GM19467 (cell line): ENCODE results near the gene S100A12.
"Not testable (repeated sequence)": the region's sequence is repeated elsewhere in the genome, so short reads cannot be mapped to it uniquely, and the experiment has no call there.

Experiments used
- ATAC-seq: cut with Tn5 transposase; IDR thresholded peaks from one replicate; pipeline ENCODE4 v1.9.1; 2021; ENCODE audit warnings: mild to moderate bottlenecking, moderate library complexity; ENCODE audit not compliant: unreplicated experiment

S100A12 gene

GRCh38 chr1:153375511-153375910 is at the start of gene S100A12:
TSS of gene S100A12 (minus strand) at chr1:153375621. CDS start at chr1:153374592, 1,029 bp downstream.
- no peak for ATAC-seq

- ATAC-seq, result no peak
These were observed 47.1 kb upstream of the S100A12 start for GRCh38 chr1:153422450-153423068.

DNA sequence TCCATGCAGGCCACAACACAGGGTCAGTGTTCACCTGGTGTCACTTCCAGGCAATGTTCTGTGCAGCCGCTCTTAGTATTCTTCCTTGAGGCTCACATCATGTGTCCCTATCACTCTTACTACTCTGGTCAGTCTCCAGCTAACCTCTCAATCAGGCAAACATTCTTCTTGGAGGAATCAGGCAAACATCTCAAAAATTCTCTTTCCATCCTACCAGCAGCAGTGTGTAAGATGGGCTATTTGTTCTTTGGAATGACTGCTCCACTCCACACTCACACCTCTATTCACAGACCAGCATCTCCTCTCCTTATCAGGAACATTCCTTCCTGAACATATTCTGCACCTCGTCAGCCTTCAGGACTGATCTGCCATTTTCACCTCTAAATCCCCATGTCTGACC is 44.9 kb upstream of the S100A12 start:
- no peak for ATAC-seq

DNA sequence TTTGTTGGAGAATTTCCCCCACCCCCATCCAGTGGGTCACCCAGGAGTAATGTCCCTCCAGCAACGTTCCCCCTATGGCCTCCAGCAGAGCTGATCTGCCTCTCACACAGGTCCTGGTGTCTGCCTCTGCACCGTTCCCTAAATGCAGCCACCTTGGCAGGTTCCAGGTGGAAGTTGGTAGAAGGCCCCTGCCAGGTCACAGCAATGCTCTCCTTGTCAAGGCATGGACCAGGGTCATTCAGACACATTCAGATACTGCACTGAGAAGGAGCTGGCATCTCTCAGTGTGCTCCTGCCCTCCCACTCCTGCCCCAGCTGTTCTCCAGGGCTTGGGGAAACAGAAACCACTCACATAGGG is 44.0 kb upstream of the S100A12 start:
- not testable (repeated sequence) for ATAC-seq

- ATAC-seq, result not testable (repeated sequence)
These were observed 43.5 kb upstream of the S100A12 start for GRCh38 chr1:153418758-153419435.

- no peak for ATAC-seq
These were observed 41.9 kb upstream of the S100A12 start for GRCh38 chr1:153417136-153417888.

- ATAC-seq, result no peak
These were observed 40.6 kb upstream of the S100A12 start, which contains the start of gene S100A7A for GRCh38 chr1:153415850-153416570. TSS of gene S100A7A (plus strand) at chr1:153416520. CDS start at chr1:153418083, 1,563 bp downstream.

DNA sequence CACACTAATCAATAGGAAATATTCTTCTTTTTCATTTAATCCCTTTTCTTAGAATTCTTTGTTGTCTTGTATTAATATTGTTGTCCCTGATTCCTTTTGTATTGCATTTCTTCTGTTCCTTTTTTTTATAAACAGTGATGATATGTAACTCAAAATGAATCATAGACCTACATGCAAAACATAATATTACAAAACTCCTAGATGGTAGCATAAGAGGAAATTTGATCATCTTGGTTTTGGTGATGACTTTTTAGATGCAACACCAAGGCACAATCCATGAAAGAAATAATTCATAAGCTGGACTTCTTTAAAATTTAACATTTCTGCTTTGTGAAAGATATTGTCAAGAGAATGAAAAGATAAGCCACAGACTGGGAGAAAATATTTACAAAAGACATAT is 38.5 kb upstream of the S100A12 start:
- not testable (repeated sequence) for ATAC-seq

DNA sequence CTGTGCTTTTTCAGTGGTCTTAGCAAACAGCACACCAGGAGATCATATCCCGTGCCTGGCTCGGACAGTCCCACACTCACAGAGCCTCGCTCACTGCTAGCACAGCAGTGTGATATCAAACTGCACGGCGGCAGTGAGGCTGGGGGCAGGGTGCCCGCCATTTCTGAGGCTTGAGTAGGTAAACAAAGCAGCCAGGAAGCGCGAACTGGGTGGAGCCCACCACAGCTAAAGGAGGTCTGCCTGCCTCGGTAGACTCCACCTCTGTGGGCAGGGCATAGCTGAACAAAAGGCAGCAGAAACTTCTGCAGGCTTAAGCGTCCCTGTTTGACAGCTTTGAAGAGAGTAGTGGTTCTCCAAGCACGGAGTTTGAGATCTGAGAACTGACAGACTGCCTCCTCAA is 31.9 kb upstream of the S100A12 start:
- not testable (repeated sequence) for ATAC-seq

DNA sequence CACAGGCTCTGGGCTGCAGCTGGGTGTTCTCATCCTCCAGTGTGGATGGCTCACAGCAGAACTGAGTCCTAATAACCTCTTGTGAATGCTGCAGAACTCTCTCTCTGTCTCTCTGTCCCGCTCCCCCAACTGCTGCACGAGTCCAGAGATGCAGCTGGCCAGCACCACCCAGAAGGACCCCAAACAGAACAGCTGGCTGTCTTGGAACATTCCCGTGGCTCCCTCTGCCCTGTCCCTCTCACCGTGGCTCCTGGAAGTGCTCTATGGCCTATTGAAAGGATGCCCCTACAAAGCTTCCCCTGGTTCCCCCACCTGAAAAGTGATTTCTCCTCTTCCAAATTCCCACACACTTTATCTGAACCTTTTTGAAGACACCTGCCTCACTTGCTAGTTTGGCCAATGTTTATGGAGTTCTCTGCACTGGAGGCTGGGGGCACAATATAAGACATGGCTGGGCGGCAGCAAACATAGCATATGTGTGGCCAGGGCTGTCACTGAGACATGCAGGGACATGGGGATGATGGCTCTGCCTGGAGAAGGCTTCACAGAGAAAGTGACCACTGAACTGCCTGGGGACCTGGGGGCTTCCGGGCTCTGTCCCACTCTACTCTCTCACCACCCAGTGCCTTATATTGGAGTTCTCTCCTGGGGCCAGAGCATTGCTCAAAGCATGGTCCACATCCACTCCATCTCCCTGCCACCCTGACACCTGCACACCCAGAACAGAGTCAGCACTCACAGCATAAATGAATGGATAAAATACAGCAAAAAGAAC is 30.6 kb upstream of the S100A12 start:
- not testable (repeated sequence) for ATAC-seq

DNA sequence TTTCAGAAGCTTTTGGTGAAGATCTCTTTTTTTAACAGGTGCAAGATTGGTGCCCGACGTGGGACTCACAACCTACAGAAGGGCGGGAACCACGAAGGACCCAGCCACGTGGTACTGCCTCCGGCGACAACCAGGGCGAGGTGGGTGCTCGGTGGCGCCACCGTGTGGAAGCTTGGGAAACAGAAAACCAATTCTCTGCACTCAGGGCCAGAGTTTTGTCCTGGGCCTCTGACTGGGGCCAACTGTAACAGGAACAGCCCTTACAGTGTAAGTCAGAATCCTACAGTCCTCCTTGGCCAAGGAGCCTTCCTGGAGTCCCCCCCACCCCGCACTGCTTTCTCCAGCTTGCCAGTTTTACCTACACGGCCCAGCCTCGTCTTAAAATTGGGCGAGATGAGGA is 29.3 kb upstream of the S100A12 start:
- no peak for ATAC-seq

DNA sequence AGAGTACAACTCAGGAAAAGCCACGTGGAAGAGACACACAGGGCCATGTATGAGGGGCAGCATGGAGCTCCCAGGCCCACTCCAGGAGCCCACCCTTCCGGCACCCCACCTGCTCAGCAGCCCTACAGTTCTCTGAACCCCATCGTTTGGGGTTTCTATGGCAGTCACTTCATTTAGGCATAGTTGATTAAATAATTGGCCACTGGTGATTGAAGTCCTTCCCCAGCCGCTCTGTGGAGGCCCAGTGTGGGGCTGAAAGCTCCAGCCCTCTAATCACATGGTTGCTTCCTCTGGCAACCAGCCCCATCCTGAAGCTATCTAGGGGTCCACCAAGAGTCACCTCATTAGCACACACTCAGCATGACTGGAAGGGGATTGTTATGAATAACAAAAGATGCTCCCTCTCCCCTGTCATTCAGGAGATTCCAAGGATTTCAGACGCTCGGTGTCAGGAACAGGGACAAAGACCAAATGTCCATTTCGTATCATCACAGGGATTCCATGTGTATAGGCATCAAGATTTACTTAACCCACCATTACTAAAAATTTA is 28.7 kb upstream of the S100A12 start:
- no peak for ATAC-seq

GRCh38 chr1:153403421-153404085 is 28.1 kb upstream of the S100A12 start:
- no peak for ATAC-seq

GRCh38 chr1:153402226-153402625 is 26.8 kb upstream of the S100A12 start:
- ATAC-seq, result no peak

GRCh38 chr1:153401461-153401860 is 26.0 kb upstream of the S100A12 start:
- no peak for ATAC-seq

GRCh38 chr1:153400244-153400643 is 24.8 kb upstream of the S100A12 start:
- no peak for ATAC-seq

DNA sequence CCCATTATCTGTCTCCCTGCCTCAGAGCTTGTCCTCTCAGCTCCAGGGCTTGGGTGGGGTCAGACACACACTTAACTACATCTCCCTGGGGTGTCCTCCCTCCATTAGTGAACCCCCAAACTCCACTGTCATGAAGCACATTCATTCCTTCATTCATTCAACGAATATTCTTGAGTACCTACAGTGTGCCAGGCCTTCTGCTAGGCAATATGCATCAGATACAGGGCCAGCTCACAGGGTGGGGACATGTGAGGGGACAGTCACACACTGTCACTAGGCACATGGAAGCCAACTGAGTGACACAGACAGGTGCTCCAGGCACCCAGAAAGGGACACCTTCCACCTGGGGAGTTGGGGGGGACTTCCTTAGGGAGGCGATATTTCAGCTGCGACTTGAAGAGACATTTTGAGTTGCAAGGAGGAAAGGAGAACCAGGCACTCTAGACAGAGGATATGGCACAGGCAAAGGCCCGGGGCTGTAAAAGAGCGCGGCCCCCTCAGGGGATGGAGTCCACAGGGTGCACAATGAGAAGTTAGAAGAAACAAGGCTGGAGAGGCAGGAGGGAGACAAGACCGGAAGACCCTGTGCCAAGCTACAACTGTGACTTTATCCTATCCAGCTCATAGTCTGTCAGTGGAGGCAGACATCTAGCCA is 24.1 kb upstream of the S100A12 start:
- ATAC-seq, result no peak

DNA sequence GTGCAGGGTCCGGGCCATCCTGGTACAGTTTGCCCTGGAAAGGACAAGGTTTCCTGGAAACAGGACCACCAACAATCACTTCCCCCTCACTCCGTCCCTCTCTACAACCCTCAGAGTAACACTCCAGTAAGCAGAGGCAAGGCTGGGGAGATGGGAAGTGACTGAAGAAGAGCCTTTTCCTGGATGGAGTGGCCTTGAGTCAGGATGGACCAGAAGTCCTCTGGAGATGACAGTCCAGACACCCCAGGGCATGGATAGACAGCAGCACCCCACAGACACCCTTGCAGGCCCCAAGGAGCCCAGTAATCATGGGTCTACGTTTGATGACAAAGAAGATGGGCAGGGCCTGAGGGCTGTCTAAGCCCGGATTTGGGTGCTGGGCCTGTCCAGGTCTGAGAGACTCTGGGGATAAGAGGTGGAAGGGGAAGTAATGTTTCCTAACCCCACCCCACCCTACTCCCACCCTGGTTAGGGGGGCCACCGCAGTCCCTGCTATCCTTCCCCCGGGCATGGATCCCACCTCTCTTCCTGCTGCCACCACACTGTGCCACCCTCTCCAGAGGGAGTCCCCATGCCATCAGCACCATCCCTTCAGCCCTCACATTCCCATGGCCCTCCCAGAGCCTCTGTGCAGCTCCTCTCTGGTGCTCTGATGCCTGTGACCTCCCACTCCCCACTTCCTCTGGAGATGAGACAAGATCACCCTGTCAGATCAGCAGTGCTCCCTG is 22.7 kb upstream of the S100A12 start:
- ATAC-seq, result no peak
